ENCODE results near the gene USP15.
"Not testable (repeated sequence)": the region's sequence is repeated elsewhere in the genome, so short reads cannot be mapped to it uniquely, and the experiment has no call there.

DNA sequence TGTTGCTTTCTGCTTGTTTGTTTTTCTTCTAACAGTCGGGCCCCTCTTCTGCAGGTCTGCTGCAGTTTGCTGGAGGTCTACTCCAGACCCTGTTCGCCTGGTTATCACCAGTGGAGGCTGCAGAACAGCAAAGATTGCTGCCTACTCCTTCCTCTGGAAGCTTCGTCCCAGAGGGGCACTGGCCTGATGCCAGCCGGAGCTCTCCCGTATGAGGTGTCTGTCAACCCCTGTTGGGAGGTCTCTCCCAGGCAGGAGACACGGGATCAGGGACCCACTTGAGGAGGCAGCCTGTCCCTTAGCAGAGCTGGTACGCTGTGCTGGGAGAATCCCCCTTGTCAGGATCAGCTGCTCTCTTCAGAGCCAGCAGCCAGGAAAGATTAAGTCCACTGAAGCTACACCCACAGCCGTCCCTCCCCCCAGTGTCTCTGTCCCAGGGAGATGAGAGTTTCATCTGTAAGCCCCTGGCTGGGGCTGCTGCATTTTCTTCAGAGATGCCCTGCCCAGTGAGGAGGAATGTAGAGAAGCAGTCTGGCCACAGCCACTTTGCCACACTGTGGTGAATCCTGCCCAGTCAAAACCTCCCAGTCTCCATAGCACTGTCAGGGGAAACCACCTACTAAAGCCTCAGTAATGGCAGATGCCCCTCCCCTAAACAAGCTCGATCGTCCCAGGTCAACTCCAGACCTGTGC is 82.6 kb downstream of the USP15 start:
- TF ChIP-seq, protein P1, sequence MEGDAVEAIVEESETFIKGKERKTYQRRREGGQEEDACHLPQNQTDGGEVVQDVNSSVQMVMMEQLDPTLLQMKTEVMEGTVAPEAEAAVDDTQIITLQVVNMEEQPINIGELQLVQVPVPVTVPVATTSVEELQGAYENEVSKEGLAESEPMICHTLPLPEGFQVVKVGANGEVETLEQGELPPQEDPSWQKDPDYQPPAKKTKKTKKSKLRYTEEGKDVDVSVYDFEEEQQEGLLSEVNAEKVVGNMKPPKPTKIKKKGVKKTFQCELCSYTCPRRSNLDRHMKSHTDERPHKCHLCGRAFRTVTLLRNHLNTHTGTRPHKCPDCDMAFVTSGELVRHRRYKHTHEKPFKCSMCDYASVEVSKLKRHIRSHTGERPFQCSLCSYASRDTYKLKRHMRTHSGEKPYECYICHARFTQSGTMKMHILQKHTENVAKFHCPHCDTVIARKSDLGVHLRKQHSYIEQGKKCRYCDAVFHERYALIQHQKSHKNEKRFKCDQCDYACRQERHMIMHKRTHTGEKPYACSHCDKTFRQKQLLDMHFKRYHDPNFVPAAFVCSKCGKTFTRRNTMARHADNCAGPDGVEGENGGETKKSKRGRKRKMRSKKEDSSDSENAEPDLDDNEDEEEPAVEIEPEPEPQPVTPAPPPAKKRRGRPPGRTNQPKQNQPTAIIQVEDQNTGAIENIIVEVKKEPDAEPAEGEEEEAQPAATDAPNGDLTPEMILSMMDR (IDR thresholded peaks at IDR 0.05) = not testable (repeated sequence)
- TF ChIP-seq POLR2A, EP300 (IDR thresholded peaks at IDR 0.05): not testable (repeated sequence)

Measured in tibial nerve (tissue), 4 donors.